IMR-90 (cell line): ENCODE data around the gene UBTD1. TPM values are rescaled to one million over a fixed set of nuclear protein-coding genes. Genes with fewer than 3 reads are reported as not detected.

Source experiments
- ATAC-seq: fragments of 200-7000 bp; cut with Tn5 transposase; 2 replicates; pipeline ENCODE4 v1.9.1; 2020; ENCODE audit warnings: low read depth, mild to moderate bottlenecking, moderate library complexity
- BruUV-seq: library from RNA; stranded (reverse); fragments of 400-500 nt; replicated peaks from 2 replicates; lab custom pipeline; 2021; lab: Mats Ljungman, UMichigan
- CTCF ChIA-PET: fragments of 300-600 bp; formaldehyde crosslinking; extraction: SDS; loops from one replicate; lab custom pipeline; 2021; ENCODE audit warnings: antibody characterized with exemption; lab: Yijun Ruan, JAX
- POLR2A ChIA-PET: fragments of 300-600 bp; sonication (Branson Sonifier 250); formaldehyde crosslinking; loops from one replicate; lab custom pipeline; 2022; ENCODE audit warnings: antibody characterized with exemption; ENCODE audit not compliant: unreplicated experiment; lab: Charles Lee
- DNase-seq: peaks from one replicate; pipeline ENCODE4 v3.0.0; 2013
- H2AFZ ChIP-seq: replicated peaks from 2 replicates; pipeline ENCODE3; 2013; ENCODE audit warnings: low read length, mild to moderate bottlenecking; ENCODE audit not compliant: poor library complexity
- H2AK5ac ChIP-seq: 2 replicates; pipeline ENCODE4 v1.6.1; 2013; ENCODE audit warnings: low read depth, low read length, inconsistent platforms
- H2AK9ac ChIP-seq: replicated peaks from 2 replicates; pipeline ENCODE3; 2013; ENCODE audit warnings: mild to moderate bottlenecking, low read depth, low read length, moderate library complexity; ENCODE audit not compliant: poor library complexity
- H2BK120ac ChIP-seq: 2 replicates; pipeline ENCODE4 v1.6.1; 2013; ENCODE audit warnings: low read depth, low read length, inconsistent platforms
- H2BK15ac ChIP-seq: 3 replicates; pipeline ENCODE4 v1.6.1; 2013; ENCODE audit warnings: low read depth, low read length, inconsistent platforms
- H2BK20ac ChIP-seq: 2 replicates; pipeline ENCODE4 v1.6.1; 2013; ENCODE audit warnings: low read depth, mild to moderate bottlenecking, inconsistent platforms, low read length, moderate library complexity
- H2BK5ac ChIP-seq: 2 replicates; pipeline ENCODE4 v1.6.1; 2013; ENCODE audit warnings: mild to moderate bottlenecking, low read depth, low read length, inconsistent platforms; ENCODE audit not compliant: poor library complexity, severe bottlenecking
- H3K14ac ChIP-seq: replicated peaks from 2 replicates; pipeline ENCODE4 v1.6.1; 2013; ENCODE audit warnings: low read depth, low read length, inconsistent platforms
- H3K18ac ChIP-seq: 2 replicates; pipeline ENCODE4 v1.6.1; 2013; ENCODE audit warnings: low read depth, low read length, control low read depth
- H3K23ac ChIP-seq: 2 replicates; pipeline ENCODE4 v1.6.1; 2013; ENCODE audit warnings: low read depth, low read length, inconsistent platforms
- H3K27ac ChIP-seq: 2 replicates; pipeline ENCODE4 v1.5.1; 2013; ENCODE audit warnings: mild to moderate bottlenecking, control low read depth, low read length; ENCODE audit not compliant: insufficient read depth
- H3K27me3 ChIP-seq: 2 replicates; pipeline ENCODE4 v1.6.1; 2013; ENCODE audit warnings: low read length; ENCODE audit not compliant: control insufficient read depth, insufficient read depth
- H3K36me3 ChIP-seq: 2 replicates; pipeline ENCODE4 v1.6.1; 2013; ENCODE audit warnings: low read length, mixed read lengths; ENCODE audit not compliant: control insufficient read depth, insufficient read depth
- H3K4ac ChIP-seq: 2 replicates; pipeline ENCODE4 v1.6.1; 2013; ENCODE audit warnings: low read depth, low read length, inconsistent platforms
- H3K4me1 ChIP-seq: 2 replicates; pipeline ENCODE4 v1.6.1; 2013; ENCODE audit warnings: low read length, mixed read lengths; ENCODE audit not compliant: control insufficient read depth, insufficient read depth
- H3K4me2 ChIP-seq: 2 replicates; pipeline ENCODE4 v1.6.1; 2013; ENCODE audit warnings: low read depth, mild to moderate bottlenecking, control low read depth, low read length, moderate library complexity
- H3K4me3 ChIP-seq: 2 replicates; pipeline ENCODE4 v1.5.1; 2013; ENCODE audit warnings: low read depth, mild to moderate bottlenecking, control low read depth, low read length, moderate library complexity; ENCODE audit not compliant: insufficient read depth
- H3K56ac ChIP-seq: 2 replicates; pipeline ENCODE4 v1.6.1; 2013; ENCODE audit warnings: low read length, inconsistent platforms; ENCODE audit not compliant: insufficient read depth; ENCODE audit errors: extremely low read depth
- H3K79me1 ChIP-seq, 2 experiments: 2 replicates each; pipeline ENCODE4 v1.6.1; 2013; ENCODE audit warnings: low read length in 2 of 2, inconsistent platforms in 1 of 2, low read depth in 1 of 2
- H3K9ac ChIP-seq: 2 replicates; pipeline ENCODE4 v1.6.1; 2013; ENCODE audit warnings: low read depth, low read length, control low read depth
- H3K9me1 ChIP-seq: 2 replicates; pipeline ENCODE4 v1.6.1; 2013; ENCODE audit warnings: low read length, inconsistent platforms; ENCODE audit not compliant: insufficient read depth
- H3K9me3 ChIP-seq: 2 replicates; pipeline ENCODE4 v1.6.1; 2013; ENCODE audit warnings: low read length; ENCODE audit not compliant: control insufficient read depth, insufficient read depth
- H4K20me1 ChIP-seq: 2 replicates; pipeline ENCODE4 v1.6.1; 2013; ENCODE audit warnings: low read length, inconsistent platforms; ENCODE audit not compliant: insufficient read depth
- H4K5ac ChIP-seq: 2 replicates; pipeline ENCODE4 v1.6.1; 2013; ENCODE audit warnings: mild to moderate bottlenecking, low read depth, low read length, control low read depth
- H4K8ac ChIP-seq, 2 experiments: 2 replicates each; pipeline ENCODE4 v1.6.1; 2013; ENCODE audit warnings: low read depth in 2 of 2, low read length in 2 of 2, control low read depth in 1 of 2, inconsistent platforms in 1 of 2
- H4K91ac ChIP-seq: 2 replicates; pipeline ENCODE4 v1.6.1; 2013; ENCODE audit warnings: low read depth, low read length, inconsistent platforms; ENCODE audit not compliant: insufficient read depth
- BHLHE40 ChIP-seq: fragments of 150-350 bp; IDR thresholded peaks from 2 replicates; pipeline ENCODE4 v1.6.1; 2016; ENCODE audit warnings: mild to moderate bottlenecking, low read depth, low read length
- NFE2L2 ChIP-seq: fragments of 150-350 bp; IDR thresholded peaks from 2 replicates; pipeline ENCODE4 v1.6.1; 2016; ENCODE audit warnings: low read depth, mild to moderate bottlenecking, low read length
- POLR2A ChIP-seq: IDR thresholded peaks from 2 replicates; pipeline ENCODE4 v1.6.1; 2012; ENCODE audit warnings: mild to moderate bottlenecking, low read depth, low read length
- SMC3 ChIP-seq: fragments of 150-350 bp; IDR thresholded peaks from 2 replicates; pipeline ENCODE4 v1.6.1; 2016; ENCODE audit warnings: low read depth, mild to moderate bottlenecking, antibody characterized with exemption, low read length, moderate library complexity
- WGBS, 2 experiments: methylation state at CpG; one replicate each; pipeline versions ENCODE4 v1.1.5 to v1.1.7; 2013; ENCODE audit warnings: missing lambda C conversion rate in 2 of 2; ENCODE audit not compliant: insufficient read length in 1 of 2; ENCODE audit errors: extremely low coverage in 2 of 2; 5-methylcytosine and 5-hydroxymethylcytosine counted together
- dilution Hi-C: fragments of 300-500 bp; cut with HindIII; formaldehyde crosslinking; loops from one replicate; pipeline ENCODE4 v1.14.3; 2018; ENCODE audit warnings: low sequenced_read_pairs; ENCODE audit not compliant: unreplicated experiment
- in situ Hi-C: fragments of 300-500 bp; cut with MboI; formaldehyde crosslinking; loops from 3 replicates; pipeline ENCODE4 v1.14.3; 2019; ENCODE audit warnings: low sequenced_read_pairs, inconsistent platforms, mixed read lengths
- intact Hi-C: fragments of 100-400 bp; cut with micrococcal nuclease; formaldehyde crosslinking; loops from 2 replicates; pipeline ENCODE4 v1.10.0; 2022
- polyA plus RNA-seq, 3 experiments: library from polyadenylated mRNA; depleted of rRNA; stranded (reverse); fragments of >200 nt; gene quantifications; 2 replicates each; pipeline ENCODE4 v1.2.3, GENCODE V29; 2012; ENCODE audit warnings: low replicate concordance in 1 of 3
- total RNA-seq: library from RNA; depleted of rRNA; stranded (reverse); fragments of >200 nt; gene quantifications from 2 replicates; pipeline ENCODE4 v1.2.3, GENCODE V29; 2012
- TF ChIP-seq, protein P1 (sequence below): fragments of 150-350 bp; IDR thresholded peaks from 2 replicates; pipeline ENCODE4 v1.6.1; 2017; ENCODE audit warnings: mild to moderate bottlenecking, antibody characterized with exemption, low read length, low read depth

UBTD1 gene
- total and polyA plus RNA-seq, 2 of the 4 experiments (the other 2 are of a cell fraction) = 21.9 to 44.9 TPM

DNA sequence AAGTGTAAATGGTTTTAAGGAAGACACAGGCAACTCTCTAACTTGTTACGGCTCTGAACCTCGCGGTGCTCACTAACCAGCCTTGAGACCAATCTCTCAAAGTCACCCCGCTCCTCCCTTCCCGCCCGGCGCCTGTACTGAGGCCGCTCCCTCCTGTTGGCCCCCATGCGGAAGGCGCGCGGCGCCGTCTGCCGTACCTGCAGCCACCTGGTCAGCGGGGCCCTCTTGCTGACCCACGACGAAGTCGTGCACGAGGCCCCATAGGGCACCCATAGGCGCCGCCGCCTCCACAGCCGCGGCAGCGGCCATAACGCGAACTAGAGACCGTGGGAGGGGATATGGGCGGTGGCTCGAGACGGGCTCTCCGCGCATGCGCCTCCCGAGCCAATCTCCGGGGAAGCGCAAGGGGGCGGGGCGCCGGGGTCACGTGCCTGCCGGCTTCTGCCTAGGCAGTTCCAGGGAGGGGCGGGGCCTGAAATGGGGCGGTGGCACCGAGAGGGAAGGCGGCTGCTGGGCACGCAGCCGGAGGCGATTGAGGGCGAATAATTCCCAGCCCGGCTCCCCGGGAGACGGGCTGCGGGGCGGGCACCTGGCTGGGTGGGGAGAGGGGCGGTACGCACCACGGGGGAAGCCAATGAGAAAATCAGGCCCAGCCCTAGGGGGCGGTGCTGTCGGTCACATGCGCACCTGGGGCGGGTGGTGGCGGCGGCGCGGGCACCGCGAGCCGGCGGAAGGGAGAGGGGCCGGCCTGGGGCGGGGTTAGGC, 466 bp upstream of the UBTD1 start, which contains the start of gene MMS19:
MMS19 (minus strand) TSS at position 347 of the 765 bp plus-strand sequence; CDS start at position 309, 38 bp downstream.
- Histone ChIP-seq H2BK120ac (peak within 1 kb of the TSS; percentile 39; the same call in 1 of the 2 replicates), H3K36me3 (peaks cover 3% of the 10 kb centered on the region; the same call in 1 of the 2 replicates), H4K8ac (peak within 1 kb of the TSS; percentile 68 to 85), H3K27me3 (no peaks in the 10 kb centered on the region), H4K5ac (peak within 1 kb of the TSS; percentile 22), H2AFZ (peak within 1 kb of the TSS; percentile 95), H3K9me1 (peaks cover 23% of the 10 kb centered on the region), H2AK5ac (peak within 1 kb of the TSS; percentile 99), H2AK9ac (peak within 1 kb of the TSS; percentile 99), H3K23ac (peak within 1 kb of the TSS; percentile 96), H3K4me3 (peak within 1 kb of the TSS; percentile 82), H3K14ac (peak within 1 kb of the TSS; percentile 93), H3K56ac (peak within 1 kb of the TSS; percentile 92), H2BK15ac (peak within 1 kb of the TSS; percentile 46; the same call in 1 of the 3 replicates), H2BK5ac (peak within 1 kb of the TSS; percentile 87), H3K4me2 (peak within 1 kb of the TSS; percentile 94), H2BK20ac (no peak within 1 kb of the TSS), H3K4me1 (peaks cover 9% of the 10 kb centered on the region), H4K91ac (peak within 1 kb of the TSS; percentile 86), H3K27ac (peak within 1 kb of the TSS; percentile 79), H3K9ac (peak within 1 kb of the TSS; percentile 85), H3K18ac (peak within 1 kb of the TSS; percentile 17), H4K20me1 (peaks cover 57% of the 10 kb centered on the region), H3K4ac (peak within 1 kb of the TSS; percentile 96), H3K9me3 (no peaks in the 10 kb centered on the region), H3K79me1 (peaks cover 32 to 73% of the 10 kb centered on the region in 2 experiments)
- DNase-seq (peak; percentile 97), ATAC-seq (peak; percentile 90)
- no TSS peak for BruUV-seq
- ChIA-PET CTCF (interaction anchor here (0.6 kb wide), 1 partner anchor 20 kb away, joined by 3 read pairs; no protein-coding TSS in a partner anchor), POLR2A (interaction anchor here (0.6 to 1.0 kb wide), 2 partner anchors 24 to 55 kb away, joined by 3 to 6 read pairs; no protein-coding TSS in a partner anchor)
- intact Hi-C loops (loop anchor here (1.0 to 5.0 kb wide), 2 partner anchors 144 to 189 kb away; partner anchors contain the start of genes AVPI1 and PI4K2A), in situ Hi-C loops (no loop called here), dilution Hi-C loops (no loop called here)
- TF ChIP-seq SMC3 = no peak
- peak; percentile 90 for TF ChIP-seq POLR2A
- peak; percentile 90 for TF ChIP-seq BHLHE40
- TF ChIP-seq NFE2L2 = no peak
- TF ChIP-seq, protein P1, sequence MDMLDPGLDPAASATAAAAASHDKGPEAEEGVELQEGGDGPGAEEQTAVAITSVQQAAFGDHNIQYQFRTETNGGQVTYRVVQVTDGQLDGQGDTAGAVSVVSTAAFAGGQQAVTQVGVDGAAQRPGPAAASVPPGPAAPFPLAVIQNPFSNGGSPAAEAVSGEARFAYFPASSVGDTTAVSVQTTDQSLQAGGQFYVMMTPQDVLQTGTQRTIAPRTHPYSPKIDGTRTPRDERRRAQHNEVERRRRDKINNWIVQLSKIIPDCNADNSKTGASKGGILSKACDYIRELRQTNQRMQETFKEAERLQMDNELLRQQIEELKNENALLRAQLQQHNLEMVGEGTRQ = peak; percentile 93
- 1% methylated on average over 29 of the region's 73 CpGs; no CpG with 5 or more reads in 1 of the 2 experiments for WGBS, 2 experiments
